ENCODE measurements around the gene TCP1.
"Not testable (repeated sequence)": the region's sequence is repeated elsewhere in the genome, so short reads cannot be mapped to it uniquely, and the experiment has no call there.

TCP1 gene

GRCh38 chr6:159769470-159769869, 19.9 kb downstream of the TCP1 start:
- no peak for DNase-seq

GRCh38 chr6:159766906-159767305, 22.5 kb downstream of the TCP1 start:
- DNase-seq = no peak

GRCh38 chr6:159762681-159763293, 26.6 kb downstream of the TCP1 start:
- peak in 2 of 6 experiments; percentile 39 to 70 for DNase-seq

- DNase-seq = peak; percentile 87 to 93 (median 90)
Observed at GRCh38 chr6:159761873-159762680, 27.3 kb downstream of the TCP1 start, which contains the start of gene ACAT2. Gene ACAT2 (plus strand): TSS chr6:159762045. CDS start chr6:159762088, 43 bp downstream.

- no peak for DNase-seq
Observed at GRCh38 chr6:159761129-159761872, 28.1 kb downstream of the TCP1 start.

- DNase-seq = no peak
Observed at GRCh38 chr6:159760602-159761057, 28.8 kb downstream of the TCP1 start.

GRCh38 chr6:159759645-159760044, 29.8 kb downstream of the TCP1 start:
- DNase-seq = no peak

- no peak for DNase-seq
Observed at GRCh38 chr6:159758031-159759001, 31.1 kb downstream of the TCP1 start.

- no peak for DNase-seq
Observed at GRCh38 chr6:159756508-159756907, 32.9 kb downstream of the TCP1 start.

GRCh38 chr6:159754959-159755914, 34.2 kb downstream of the TCP1 start:
- no peak for DNase-seq

- no peak for DNase-seq
Observed at GRCh38 chr6:159754401-159754800, 35.0 kb downstream of the TCP1 start.

GRCh38 chr6:159753081-159753872, 36.1 kb downstream of the TCP1 start:
- DNase-seq = no peak

- no peak for DNase-seq
Observed at GRCh38 chr6:159751448-159751847, 38.0 kb downstream of the TCP1 start.

GRCh38 chr6:159748127-159748526, 41.3 kb downstream of the TCP1 start:
- not testable (repeated sequence) for DNase-seq

GRCh38 chr6:159746759-159747158, 42.6 kb downstream of the TCP1 start:
- DNase-seq = no peak

- no peak for DNase-seq
Observed at GRCh38 chr6:159745081-159745480, 44.3 kb downstream of the TCP1 start.

- no peak for DNase-seq
Observed at GRCh38 chr6:159742165-159742564, 47.2 kb downstream of the TCP1 start.

GRCh38 chr6:159739341-159739740, 50.1 kb downstream of the TCP1 start:
- DNase-seq = no peak

GRCh38 chr6:159736908-159737307, 52.5 kb downstream of the TCP1 start:
- no peak for DNase-seq

- DNase-seq = not testable (repeated sequence)
Observed at GRCh38 chr6:159733395-159733794, 56.0 kb downstream of the TCP1 start.

Data from stimulated activated naive CD4-positive, alpha-beta T cell (primary cell).